Activated T-cell treated with anti-CD3 and anti-CD28 coated beads, Interleukin-2, amount 50 U/mL, for 24 hours (primary cell): Measurements from ENCODE around the gene NTNG1.
A peak's percentile ranks its signal among the peaks of the same experiment; 100 is the strongest.

Experiments used
- DNase-seq: peaks from one replicate; pipeline ENCODE4 v3.0.0-alpha.2; 2020
- H3K27ac Mint-ChIP-seq: 2 replicates; pipeline ENCODE4 v1.8.0; 2020; ENCODE audit warnings: mild to moderate bottlenecking, mixed read lengths
- H3K27me3 Mint-ChIP-seq: 2 replicates; pipeline ENCODE4 v1.8.0; 2020; ENCODE audit warnings: mixed read lengths
- H3K36me3 Mint-ChIP-seq: 2 replicates; pipeline ENCODE4 v1.8.0; 2020; ENCODE audit warnings: low read depth, mixed read lengths
- H3K4me1 Mint-ChIP-seq: 2 replicates; pipeline ENCODE4 v1.8.0; 2020; ENCODE audit warnings: low read depth, mixed read lengths
- H3K4me3 Mint-ChIP-seq: 2 replicates; pipeline ENCODE4 v1.8.0; 2020; ENCODE audit warnings: mild to moderate bottlenecking, moderate library complexity, mixed read lengths
- H3K9me3 Mint-ChIP-seq: 2 replicates; pipeline ENCODE4 v1.8.0; 2020; ENCODE audit warnings: mixed read lengths

Gene NTNG1

DNA sequence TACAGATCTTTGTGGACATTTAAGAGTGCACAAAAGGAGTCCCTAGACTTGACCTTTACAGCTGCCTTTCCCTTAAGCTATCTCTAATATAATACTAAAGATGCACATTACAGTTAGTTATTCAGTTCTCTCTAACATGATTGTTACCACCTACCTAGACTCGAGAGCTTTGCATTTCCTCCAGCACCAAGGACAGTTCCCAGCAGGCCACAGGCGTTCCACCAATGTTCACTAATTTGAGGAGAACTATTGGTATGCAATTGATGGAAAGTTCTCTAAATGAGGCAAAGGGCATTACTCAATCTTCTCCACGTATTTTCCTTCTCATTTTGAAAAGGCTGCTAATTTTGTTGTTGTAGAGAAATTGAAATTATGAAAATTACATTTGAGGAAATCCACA lies 5.4 kb upstream of the NTNG1 start:
- peaks cover 60% of the 10 kb centered on the region for H3K27me3 Mint-ChIP-seq
- no peak for DNase-seq
- no peak overlapping the region for H3K27ac Mint-ChIP-seq
- H3K4me1 Mint-ChIP-seq: peaks cover 9% of the 10 kb centered on the region
- H3K4me3 Mint-ChIP-seq: no peak overlapping the region
- H3K36me3 Mint-ChIP-seq: no peaks in the 10 kb centered on the region
- peaks cover 3% of the 10 kb centered on the region for H3K9me3 Mint-ChIP-seq

DNA sequence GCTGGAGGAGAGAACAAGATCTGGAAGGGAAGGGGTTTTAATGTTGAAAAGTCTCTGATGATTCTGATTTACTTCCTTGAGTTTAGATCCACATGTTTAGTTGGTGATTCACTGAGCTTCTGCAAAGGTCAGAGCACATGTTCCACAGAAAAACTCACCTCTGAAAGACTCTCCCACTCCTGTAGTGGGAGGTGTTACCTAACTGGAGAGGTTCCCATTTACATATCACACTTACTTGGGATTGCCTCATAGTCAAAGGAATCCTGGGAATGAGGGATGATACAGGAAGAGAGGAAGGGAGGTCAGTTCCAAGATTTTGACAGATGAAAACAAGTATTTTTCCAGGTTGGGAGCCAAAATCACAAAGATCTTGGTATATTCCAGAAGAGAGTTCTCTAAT lies 2.7 kb upstream of the NTNG1 start:
- Mint-ChIP-seq H3K4me3 (no peak overlapping the region), H3K36me3 (no peaks in the 10 kb centered on the region), H3K27me3 (peaks cover 73% of the 10 kb centered on the region), H3K4me1 (peaks cover 22% of the 10 kb centered on the region), H3K27ac (no peak overlapping the region), H3K9me3 (peaks cover 3% of the 10 kb centered on the region)
- no peak for DNase-seq

- H3K36me3 Mint-ChIP-seq: no peaks in the 10 kb centered on the region
- H3K9me3 Mint-ChIP-seq: peaks cover 3% of the 10 kb centered on the region
- no peak overlapping the region for H3K4me3 Mint-ChIP-seq
- no peak overlapping the region for H3K27ac Mint-ChIP-seq
- peaks cover 22% of the 10 kb centered on the region for H3K4me1 Mint-ChIP-seq
- peaks cover 76% of the 10 kb centered on the region for H3K27me3 Mint-ChIP-seq
- no peak for DNase-seq
Measured at GRCh38 chr1:107138767-107139445, 1.9 kb upstream of the NTNG1 start.

- DNase-seq: peak; percentile 41
- peak overlapping the region; percentile 76 for H3K4me3 Mint-ChIP-seq
- no peak overlapping the region for H3K27ac Mint-ChIP-seq
- peaks cover 75% of the 10 kb centered on the region for H3K27me3 Mint-ChIP-seq
- H3K36me3 Mint-ChIP-seq: no peaks in the 10 kb centered on the region
- H3K4me1 Mint-ChIP-seq: peaks cover 22% of the 10 kb centered on the region
- peaks cover 3% of the 10 kb centered on the region for H3K9me3 Mint-ChIP-seq
Measured at GRCh38 chr1:107139833-107140702, 771 bp upstream of the NTNG1 start.

GRCh38 chr1:107141491-107142126 lies 770 bp downstream of the NTNG1 start:
- Mint-ChIP-seq H3K4me1 (peaks cover 22% of the 10 kb centered on the region), H3K4me3 (peak overlapping the region; percentile 78), H3K9me3 (no peaks in the 10 kb centered on the region), H3K27ac (no peak overlapping the region), H3K36me3 (no peaks in the 10 kb centered on the region), H3K27me3 (peaks cover 76% of the 10 kb centered on the region)
- DNase-seq: peak; percentile 41

- H3K4me1 Mint-ChIP-seq: peaks cover 22% of the 10 kb centered on the region
Measured at GRCh38 chr1:107142140-107142542, 1.3 kb downstream of the NTNG1 start.

GRCh38 chr1:107142666-107143065 lies 1.8 kb downstream of the NTNG1 start:
- Mint-ChIP-seq H3K27me3 (peaks cover 68% of the 10 kb centered on the region), H3K4me1 (peaks cover 22% of the 10 kb centered on the region), H3K27ac (no peak overlapping the region), H3K9me3 (no peaks in the 10 kb centered on the region), H3K4me3 (no peak overlapping the region), H3K36me3 (no peaks in the 10 kb centered on the region)
- DNase-seq: no peak

More at GRCh38 chr1:107142140-107142542, 1.3 kb downstream of the NTNG1 start:
- DNase-seq: no peak
- H3K9me3 Mint-ChIP-seq: no peaks in the 10 kb centered on the region
- peak overlapping the region; percentile 78 for H3K4me3 Mint-ChIP-seq
- no peak overlapping the region for H3K27ac Mint-ChIP-seq
- H3K27me3 Mint-ChIP-seq: peaks cover 70% of the 10 kb centered on the region
- no peaks in the 10 kb centered on the region for H3K36me3 Mint-ChIP-seq

- Mint-ChIP-seq H3K36me3 (no peaks in the 10 kb centered on the region), H3K9me3 (no peaks in the 10 kb centered on the region), H3K27me3 (peaks cover 57% of the 10 kb centered on the region), H3K4me1 (peaks cover 11% of the 10 kb centered on the region), H3K4me3 (no peak overlapping the region), H3K27ac (no peak overlapping the region)
- no peak for DNase-seq
Measured at GRCh38 chr1:107145637-107146036, 4.8 kb downstream of the NTNG1 start.

GRCh38 chr1:107147843-107148242 lies 7.0 kb downstream of the NTNG1 start:
- no peaks in the 10 kb centered on the region for H3K36me3 Mint-ChIP-seq
- no peak overlapping the region for H3K4me3 Mint-ChIP-seq
- H3K4me1 Mint-ChIP-seq: no peaks in the 10 kb centered on the region
- H3K9me3 Mint-ChIP-seq: no peaks in the 10 kb centered on the region
- DNase-seq: no peak
- no peak overlapping the region for H3K27ac Mint-ChIP-seq
- peaks cover 45% of the 10 kb centered on the region for H3K27me3 Mint-ChIP-seq

DNA sequence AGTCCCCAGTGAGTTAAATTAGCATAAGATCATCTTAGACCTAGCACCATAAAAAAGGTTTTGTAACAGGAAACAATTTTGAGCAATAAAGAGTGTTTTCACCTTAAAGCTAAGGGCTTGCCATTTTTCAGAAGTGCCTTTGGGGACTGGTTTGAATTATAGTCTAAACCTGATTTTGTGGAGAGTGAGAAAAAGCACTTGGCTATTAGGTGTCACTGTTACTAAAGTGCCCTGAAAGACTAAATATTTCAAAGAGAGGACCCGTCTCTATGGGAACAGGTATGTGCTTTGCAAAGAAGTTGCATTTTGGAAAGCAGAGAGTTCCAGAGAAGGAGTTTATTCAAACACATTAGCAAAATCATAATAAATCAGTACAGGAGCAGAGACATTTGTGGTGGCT lies 9.1 kb downstream of the NTNG1 start:
- DNase-seq: no peak
- Mint-ChIP-seq H3K4me1 (no peaks in the 10 kb centered on the region), H3K4me3 (no peak overlapping the region), H3K27me3 (peaks cover 38% of the 10 kb centered on the region), H3K9me3 (no peaks in the 10 kb centered on the region), H3K27ac (no peak overlapping the region), H3K36me3 (no peaks in the 10 kb centered on the region)

DNA sequence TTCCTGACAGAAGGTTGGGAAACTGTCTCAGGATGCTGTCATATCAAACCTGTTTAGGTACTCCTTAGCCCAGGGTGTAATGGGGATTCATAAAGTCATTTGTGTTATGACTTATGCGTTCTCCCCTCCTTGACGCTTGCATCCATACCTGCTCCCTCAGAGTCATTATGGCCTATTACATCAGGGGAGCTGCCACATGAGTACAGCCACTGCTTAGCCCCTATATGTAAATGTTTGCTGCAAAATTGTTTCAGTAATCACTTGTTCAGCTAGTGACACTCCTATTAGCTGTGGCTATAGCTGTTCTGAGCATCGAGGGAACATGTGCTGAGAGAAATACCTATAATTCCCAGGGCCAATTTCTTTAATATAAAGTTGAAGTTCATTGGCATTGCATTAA lies 10.5 kb downstream of the NTNG1 start:
- Mint-ChIP-seq H3K36me3 (no peaks in the 10 kb centered on the region), H3K4me1 (no peaks in the 10 kb centered on the region), H3K4me3 (no peak overlapping the region), H3K27me3 (peaks cover 29% of the 10 kb centered on the region), H3K9me3 (no peaks in the 10 kb centered on the region), H3K27ac (no peak overlapping the region)
- DNase-seq: no peak

DNA sequence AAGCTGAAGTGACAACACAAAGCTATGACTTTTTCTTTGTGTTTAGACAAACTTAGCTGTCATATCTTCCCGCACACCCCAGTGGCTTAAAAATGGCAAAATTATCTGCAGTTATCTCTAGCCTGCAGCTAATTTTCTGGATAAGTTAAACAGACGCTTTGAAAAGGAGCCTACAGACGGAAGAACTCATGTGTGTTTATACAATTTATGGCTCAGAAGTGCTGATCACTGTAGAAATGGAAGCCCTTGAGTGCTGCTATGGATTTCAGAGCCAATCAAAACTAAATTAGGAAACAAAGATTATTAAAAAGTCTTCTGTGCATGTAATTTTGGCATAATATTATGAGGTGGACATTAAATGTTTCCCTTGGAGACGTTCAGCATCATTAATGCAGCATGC lies 11.6 kb downstream of the NTNG1 start:
- Mint-ChIP-seq H3K9me3 (no peaks in the 10 kb centered on the region), H3K4me3 (no peak overlapping the region), H3K27ac (no peak overlapping the region), H3K4me1 (no peaks in the 10 kb centered on the region), H3K27me3 (peaks cover 31% of the 10 kb centered on the region), H3K36me3 (no peaks in the 10 kb centered on the region)
- DNase-seq: no peak

- Mint-ChIP-seq H3K9me3 (no peaks in the 10 kb centered on the region), H3K4me3 (no peak overlapping the region), H3K27me3 (peaks cover 26% of the 10 kb centered on the region), H3K4me1 (no peaks in the 10 kb centered on the region), H3K36me3 (no peaks in the 10 kb centered on the region), H3K27ac (no peak overlapping the region)
- no peak for DNase-seq
Measured at GRCh38 chr1:107153014-107153413, 12.2 kb downstream of the NTNG1 start.

GRCh38 chr1:107158496-107158895 lies 17.7 kb downstream of the NTNG1 start:
- DNase-seq: no peak
- H3K27me3 Mint-ChIP-seq: peaks cover 20% of the 10 kb centered on the region
- no peak overlapping the region for H3K4me3 Mint-ChIP-seq
- H3K27ac Mint-ChIP-seq: no peak overlapping the region
- H3K36me3 Mint-ChIP-seq: no peaks in the 10 kb centered on the region
- H3K4me1 Mint-ChIP-seq: no peaks in the 10 kb centered on the region
- no peaks in the 10 kb centered on the region for H3K9me3 Mint-ChIP-seq

DNA sequence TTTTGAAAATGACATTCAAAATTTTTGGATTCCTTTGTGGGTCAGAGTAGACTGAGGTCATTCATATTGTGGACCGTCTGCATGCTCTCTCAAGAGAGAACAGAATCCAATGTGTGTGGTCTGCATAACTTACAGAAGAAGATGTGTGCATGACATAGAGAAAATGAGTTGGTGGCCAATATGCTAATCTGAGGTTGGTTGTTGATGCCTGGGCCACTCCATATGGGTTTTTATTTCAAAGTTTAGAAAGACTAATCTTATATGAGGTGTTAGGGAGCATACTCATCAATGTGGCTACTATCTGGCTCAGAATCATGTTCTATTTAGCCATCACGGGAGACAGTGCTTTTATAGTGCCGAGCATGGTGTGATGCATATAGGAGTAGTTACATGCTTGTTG lies 18.2 kb downstream of the NTNG1 start:
- no peaks in the 10 kb centered on the region for H3K36me3 Mint-ChIP-seq
- H3K27ac Mint-ChIP-seq: no peak overlapping the region
- no peaks in the 10 kb centered on the region for H3K4me1 Mint-ChIP-seq
- no peaks in the 10 kb centered on the region for H3K9me3 Mint-ChIP-seq
- DNase-seq: no peak
- H3K27me3 Mint-ChIP-seq: peaks cover 15% of the 10 kb centered on the region
- no peak overlapping the region for H3K4me3 Mint-ChIP-seq
